ENCODE data around the gene TPRN. TPM values are rescaled to one million over a fixed set of nuclear protein-coding genes. Genes with fewer than 3 reads are reported as not detected.

The TPRN gene
- total RNA-seq, 1 experiment from 2014 or later, result 5.7 TPM

DNA sequence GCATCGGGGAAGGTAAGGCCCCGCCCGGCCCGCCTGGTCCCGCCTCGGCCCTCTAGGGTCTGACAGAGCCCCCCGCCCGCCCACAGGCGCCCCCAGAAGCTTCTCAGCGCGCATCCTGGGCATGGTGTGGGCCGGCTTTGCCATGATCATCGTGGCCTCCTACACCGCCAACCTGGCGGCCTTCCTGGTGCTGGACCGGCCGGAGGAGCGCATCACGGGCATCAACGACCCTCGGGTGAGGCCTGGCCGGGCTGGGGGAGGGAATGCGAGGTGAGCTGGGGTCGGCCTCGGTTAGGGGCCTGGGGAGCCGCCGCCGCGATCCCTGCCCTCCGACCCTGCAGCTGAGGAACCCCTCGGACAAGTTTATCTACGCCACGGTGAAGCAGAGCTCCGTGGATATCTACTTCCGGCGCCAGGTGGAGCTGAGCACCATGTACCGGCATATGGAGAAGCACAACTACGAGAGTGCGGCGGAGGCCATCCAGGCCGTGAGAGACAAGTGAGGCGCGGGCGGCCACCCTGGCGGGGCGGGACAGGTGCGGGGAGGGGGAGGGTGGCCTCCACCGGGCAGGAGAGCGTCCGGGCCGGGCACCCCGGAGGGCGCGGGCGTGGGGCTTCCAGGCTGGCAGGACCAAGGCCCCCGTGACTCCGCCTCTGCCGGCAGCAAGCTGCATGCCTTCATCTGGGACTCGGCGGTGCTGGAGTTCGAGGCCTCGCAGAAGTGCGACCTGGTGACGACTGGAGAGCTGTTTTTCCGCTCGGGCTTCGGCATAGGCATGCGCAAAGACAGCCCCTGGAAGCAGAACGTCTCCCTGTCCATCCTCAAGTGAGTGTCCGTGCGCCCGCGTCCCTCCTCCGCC is 37.8 kb downstream of the TPRN start:
- no peak overlapping the region for H3K4me3 ChIP-seq (ENCODE audit: low read length)
- H3K27me3 ChIP-seq (ENCODE audit: low read length), result no peaks in the 10 kb centered on the region
- H3K9ac ChIP-seq (ENCODE audit: low read length), result no peak overlapping the region
- H4K20me1 ChIP-seq (ENCODE audit: insufficient read depth, low read depth, low read length), result 0 out of 2 replicates have a peak, but pooled peaks cover 2% of the 10 kb centered on the region
- H3K9me2 ChIP-seq (replicated peaks; ENCODE audit: insufficient read depth, low read length), result no peaks in the 10 kb centered on the region
- H3K4me2 ChIP-seq (ENCODE audit: low read depth, low read length, poor library complexity, severe bottlenecking), result no peak overlapping the region
- H3K79me2 ChIP-seq (ENCODE audit: low read length), result no peaks in the 10 kb centered on the region
- no peaks in the 10 kb centered on the region for H3K36me3 ChIP-seq (ENCODE audit: insufficient read depth, low read length)
- no peak overlapping the region for H2AFZ ChIP-seq (ENCODE audit: low read length)
- H3K9me3 ChIP-seq (ENCODE audit: low read length), result no peaks in the 10 kb centered on the region
- no peak for DNase-seq
- no peaks in the 10 kb centered on the region for H3K4me1 ChIP-seq (ENCODE audit: low read length)
- no peak overlapping the region for H3K27ac ChIP-seq (ENCODE audit: low read length)

GRCh38 chr9:137161558-137162486 is 38.7 kb downstream of the TPRN start:
- Histone ChIP-seq H3K27ac (ENCODE audit: low read length) (no peak overlapping the region), H3K27me3 (ENCODE audit: low read length) (no peaks in the 10 kb centered on the region), H3K4me3 (ENCODE audit: low read length) (no peak overlapping the region), H2AFZ (ENCODE audit: low read length) (no peak overlapping the region), H3K9me3 (ENCODE audit: low read length) (no peaks in the 10 kb centered on the region), H4K20me1 (ENCODE audit: insufficient read depth, low read depth, low read length) (0 out of 2 replicates have a peak, but pooled peaks cover 2% of the 10 kb centered on the region), H3K9ac (ENCODE audit: low read length) (no peak overlapping the region), H3K9me2 (replicated peaks; ENCODE audit: insufficient read depth, low read length) (no peaks in the 10 kb centered on the region), H3K4me1 (ENCODE audit: low read length) (no peaks in the 10 kb centered on the region), H3K79me2 (ENCODE audit: low read length) (no peaks in the 10 kb centered on the region), H3K4me2 (ENCODE audit: low read depth, low read length, poor library complexity, severe bottlenecking) (no peak overlapping the region), H3K36me3 (ENCODE audit: insufficient read depth, low read length) (no peaks in the 10 kb centered on the region)
- DNase-seq, result no peak

- Histone ChIP-seq H3K27me3 (ENCODE audit: low read length) (no peaks in the 10 kb centered on the region), H2AFZ (ENCODE audit: low read length) (no peak overlapping the region)
Measured at GRCh38 chr9:137160716-137161557, 39.6 kb downstream of the TPRN start.

GRCh38 chr9:137160054-137160425 is 40.5 kb downstream of the TPRN start:
- Histone ChIP-seq H2AFZ (ENCODE audit: low read length) (no peak overlapping the region), H3K4me3 (ENCODE audit: low read length) (no peak overlapping the region), H3K27me3 (ENCODE audit: low read length) (no peaks in the 10 kb centered on the region), H3K79me2 (ENCODE audit: low read length) (no peaks in the 10 kb centered on the region), H3K4me2 (ENCODE audit: low read depth, low read length, poor library complexity, severe bottlenecking) (no peak overlapping the region), H4K20me1 (ENCODE audit: insufficient read depth, low read depth, low read length) (0 out of 2 replicates have a peak, but pooled peaks cover 2% of the 10 kb centered on the region), H3K9ac (ENCODE audit: low read length) (no peak overlapping the region), H3K4me1 (ENCODE audit: low read length) (no peaks in the 10 kb centered on the region), H3K9me3 (ENCODE audit: low read length) (no peaks in the 10 kb centered on the region), H3K27ac (ENCODE audit: low read length) (no peak overlapping the region), H3K36me3 (ENCODE audit: insufficient read depth, low read length) (no peaks in the 10 kb centered on the region), H3K9me2 (replicated peaks; ENCODE audit: insufficient read depth, low read length) (no peaks in the 10 kb centered on the region)
- no peak for DNase-seq

More at GRCh38 chr9:137160716-137161557, 39.6 kb downstream of the TPRN start:
- H3K9me2 ChIP-seq (replicated peaks; ENCODE audit: insufficient read depth, low read length), result no peaks in the 10 kb centered on the region
- DNase-seq, result no peak
- 0 out of 2 replicates have a peak, but pooled peaks cover 2% of the 10 kb centered on the region for H4K20me1 ChIP-seq (ENCODE audit: insufficient read depth, low read depth, low read length)
- H3K9me3 ChIP-seq (ENCODE audit: low read length), result no peaks in the 10 kb centered on the region
- H3K4me2 ChIP-seq (ENCODE audit: low read depth, low read length, poor library complexity, severe bottlenecking), result no peak overlapping the region
- H3K27ac ChIP-seq (ENCODE audit: low read length), result no peak overlapping the region
- H3K4me3 ChIP-seq (ENCODE audit: low read length), result no peak overlapping the region
- H3K79me2 ChIP-seq (ENCODE audit: low read length), result no peaks in the 10 kb centered on the region
- H3K36me3 ChIP-seq (ENCODE audit: insufficient read depth, low read length), result no peaks in the 10 kb centered on the region
- H3K9ac ChIP-seq (ENCODE audit: low read length), result no peak overlapping the region
- H3K4me1 ChIP-seq (ENCODE audit: low read length), result no peaks in the 10 kb centered on the region

- DNase-seq, result no peak
- Histone ChIP-seq H3K27me3 (ENCODE audit: low read length) (no peaks in the 10 kb centered on the region), H3K9me3 (ENCODE audit: low read length) (no peaks in the 10 kb centered on the region), H3K27ac (ENCODE audit: low read length) (no peak overlapping the region), H3K4me2 (ENCODE audit: low read depth, low read length, poor library complexity, severe bottlenecking) (no peak overlapping the region), H3K4me1 (ENCODE audit: low read length) (no peaks in the 10 kb centered on the region), H3K79me2 (ENCODE audit: low read length) (no peaks in the 10 kb centered on the region), H3K4me3 (ENCODE audit: low read length) (no peak overlapping the region), H3K9ac (ENCODE audit: low read length) (no peak overlapping the region), H3K9me2 (replicated peaks; ENCODE audit: insufficient read depth, low read length) (no peaks in the 10 kb centered on the region), H4K20me1 (ENCODE audit: insufficient read depth, low read depth, low read length) (0 out of 2 replicates have a peak, but pooled peaks cover 2% of the 10 kb centered on the region), H2AFZ (ENCODE audit: low read length) (no peak overlapping the region), H3K36me3 (ENCODE audit: insufficient read depth, low read length) (no peaks in the 10 kb centered on the region)
Measured at GRCh38 chr9:137159105-137160053, 41.2 kb downstream of the TPRN start.

DNA sequence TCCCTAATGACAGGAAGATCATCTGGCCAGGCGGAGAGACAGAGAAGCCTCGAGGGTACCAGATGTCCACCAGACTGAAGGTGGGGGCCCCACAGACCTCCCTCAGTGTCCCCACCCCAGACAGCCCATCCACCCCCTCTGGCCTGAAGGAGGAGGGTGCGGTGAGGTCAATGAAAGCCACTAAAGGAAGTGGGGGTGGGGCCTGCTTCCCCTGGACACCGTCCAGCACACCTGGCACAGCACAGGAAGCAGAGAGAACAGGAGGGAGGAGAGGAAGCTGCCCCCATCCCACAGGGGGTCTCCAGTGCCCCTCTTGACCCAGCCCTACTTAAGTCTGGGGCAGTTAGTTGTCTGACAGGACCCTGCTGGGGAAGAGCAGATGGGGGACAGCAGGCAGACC is 41.9 kb downstream of the TPRN start:
- Histone ChIP-seq H3K36me3 (ENCODE audit: insufficient read depth, low read length) (no peaks in the 10 kb centered on the region), H3K79me2 (ENCODE audit: low read length) (no peaks in the 10 kb centered on the region), H4K20me1 (ENCODE audit: insufficient read depth, low read depth, low read length) (0 out of 2 replicates have a peak, but pooled peaks cover 2% of the 10 kb centered on the region), H3K4me2 (ENCODE audit: low read depth, low read length, poor library complexity, severe bottlenecking) (no peak overlapping the region), H3K27me3 (ENCODE audit: low read length) (no peaks in the 10 kb centered on the region), H3K27ac (ENCODE audit: low read length) (no peak overlapping the region), H2AFZ (ENCODE audit: low read length) (no peak overlapping the region), H3K4me3 (ENCODE audit: low read length) (no peak overlapping the region), H3K4me1 (ENCODE audit: low read length) (no peaks in the 10 kb centered on the region), H3K9ac (ENCODE audit: low read length) (no peak overlapping the region), H3K9me3 (ENCODE audit: low read length) (no peaks in the 10 kb centered on the region), H3K9me2 (replicated peaks; ENCODE audit: insufficient read depth, low read length) (no peaks in the 10 kb centered on the region)
- DNase-seq, result no peak
